Islet of Langerhans (tissue), 1 donor: ENCODE data around the gene AMD1.
A peak's percentile ranks its signal among the peaks of the same experiment; 100 is the strongest.
"Not testable (repeated sequence)": the region's sequence is repeated elsewhere in the genome, so short reads cannot be mapped to it uniquely, and the experiment has no call there.

Source experiments
- FAIRE-seq: peaks from one replicate; lab custom pipeline; 2011; peaks lifted over from hg19 to GRCh38; lab: Jason Lieb, UNC

The AMD1 gene

GRCh38 chr6:110873981-110874879 lies at the start of gene AMD1:
Gene AMD1 (plus strand): TSS chr6:110874785. CDS start chr6:110875106, 321 bp downstream.
- no peak for FAIRE-seq

DNA sequence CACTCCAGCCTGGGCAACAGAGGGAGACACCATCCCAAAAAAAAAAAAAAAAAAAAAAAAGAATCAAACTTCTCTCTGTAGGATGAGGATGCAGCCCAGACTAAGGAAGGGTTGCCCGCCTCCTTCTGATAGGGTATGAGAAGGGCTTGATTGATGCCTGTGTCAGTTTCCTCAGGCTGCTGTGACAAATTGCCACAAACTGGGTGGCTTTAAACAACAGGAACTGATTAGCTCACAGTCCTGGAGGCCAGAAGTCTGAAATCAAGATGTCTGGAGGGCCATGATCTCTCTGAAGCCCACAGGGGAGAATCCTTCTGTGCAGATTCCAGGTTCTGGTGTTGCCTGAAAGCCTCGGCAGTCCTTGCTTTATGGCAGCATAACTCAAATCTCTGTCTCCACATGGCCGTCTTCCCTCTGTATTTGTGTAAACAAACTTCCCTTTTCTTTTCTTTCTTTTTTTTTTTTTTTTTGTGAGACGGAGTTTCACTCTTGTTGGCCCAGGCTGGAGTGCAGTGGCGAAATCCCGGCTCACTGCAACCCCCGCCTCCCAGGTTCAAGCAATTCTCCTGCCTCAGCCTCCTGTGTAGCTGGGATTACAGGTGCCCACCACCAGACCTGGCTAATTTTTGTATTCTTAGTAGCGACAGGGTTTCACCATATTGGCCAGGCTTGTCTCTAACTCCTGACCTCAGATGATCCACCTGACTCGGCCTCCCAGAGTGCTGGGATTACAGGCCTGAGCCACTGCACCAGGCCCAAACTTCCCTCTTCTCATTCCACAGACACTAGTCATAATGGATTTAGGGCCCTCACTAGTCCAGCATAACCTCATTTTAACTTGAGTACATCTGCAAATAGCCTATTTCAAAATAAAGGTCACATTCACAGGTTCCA lies 48.1 kb upstream of the AMD1 start:
- no peak for FAIRE-seq

DNA sequence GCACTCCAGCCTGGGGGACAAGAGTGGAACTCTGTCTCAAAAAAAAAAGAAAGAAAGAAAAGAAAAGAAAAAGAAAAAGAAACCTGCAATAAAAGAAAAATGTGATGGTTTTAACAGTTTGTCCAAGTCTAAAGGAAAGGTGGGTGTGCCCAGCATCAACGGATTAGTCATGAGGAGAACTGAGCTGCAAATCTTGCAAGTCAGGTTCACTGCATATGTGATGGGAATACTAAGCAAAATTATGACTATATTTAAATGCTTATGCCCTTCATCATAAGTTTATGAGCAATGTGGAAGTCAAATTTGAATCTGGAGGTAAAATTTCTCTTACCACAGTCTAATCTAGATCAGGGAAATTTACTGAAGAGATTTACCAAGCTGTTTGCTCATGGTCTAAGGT lies 46.2 kb upstream of the AMD1 start:
- FAIRE-seq, result no peak

DNA sequence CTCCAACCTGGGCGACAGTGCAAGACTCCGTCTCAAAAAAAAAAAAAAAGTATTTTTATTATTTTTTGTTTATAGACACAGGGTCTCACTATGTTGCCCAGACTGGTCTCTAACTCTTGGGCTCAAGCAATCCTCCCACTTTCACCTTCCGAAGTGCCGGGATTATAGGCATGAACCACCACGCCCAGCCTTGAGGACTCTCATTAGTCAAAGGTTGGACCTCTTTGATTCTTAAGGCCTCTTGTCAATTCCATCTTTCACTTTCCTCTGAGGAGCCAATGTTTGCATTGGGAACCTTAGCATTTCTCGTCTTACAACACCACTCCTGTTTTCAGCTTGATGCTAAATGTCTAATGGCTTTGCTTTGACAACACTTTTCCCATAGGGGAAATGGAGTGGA lies 43.2 kb upstream of the AMD1 start:
- FAIRE-seq, result no peak

GRCh38 chr6:110833831-110834230 lies 40.8 kb upstream of the AMD1 start:
- FAIRE-seq, result no peak

GRCh38 chr6:110835751-110836150 lies 38.8 kb upstream of the AMD1 start:
- not testable (repeated sequence) for FAIRE-seq

DNA sequence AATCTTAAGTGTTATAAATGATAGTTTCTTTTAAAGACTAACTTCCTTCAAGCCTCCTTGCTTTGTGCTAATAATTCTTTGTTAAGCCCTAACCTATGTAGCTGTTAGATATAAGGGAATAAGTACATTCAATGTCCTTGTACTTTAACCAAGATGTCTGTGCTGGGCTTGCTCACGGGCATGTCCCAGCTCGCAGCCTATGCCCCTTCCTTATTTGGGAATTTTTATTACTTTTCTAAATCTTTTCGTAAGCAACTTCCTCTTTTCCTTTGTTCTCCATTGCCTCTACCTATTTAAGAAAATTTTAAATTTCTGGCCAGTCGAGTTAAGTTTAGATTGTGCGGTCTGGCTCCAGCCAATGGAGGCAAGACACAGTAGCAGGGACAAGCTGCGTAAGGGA lies 33.3 kb upstream of the AMD1 start:
- FAIRE-seq, result no peak

DNA sequence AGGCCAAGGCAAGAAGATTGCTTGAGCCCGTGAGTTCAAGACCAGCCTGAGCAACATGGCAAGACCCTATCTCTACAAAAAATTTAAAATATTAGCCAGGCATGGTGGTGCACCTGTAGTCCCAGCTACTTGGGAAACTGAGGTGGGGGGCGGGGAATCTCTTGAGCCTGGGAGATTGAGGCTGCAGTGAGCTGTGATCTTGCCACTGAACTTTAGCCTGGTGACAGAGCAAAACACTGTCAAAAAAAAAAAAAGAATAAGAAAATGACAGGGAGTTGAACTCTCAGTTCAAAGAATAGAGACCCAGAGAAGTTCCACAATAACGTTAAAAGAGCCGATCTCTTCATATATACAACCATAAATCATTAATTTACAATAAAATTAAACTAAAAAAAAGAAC lies 24.8 kb upstream of the AMD1 start:
- no peak for FAIRE-seq

GRCh38 chr6:110852773-110853172 lies 21.8 kb upstream of the AMD1 start:
- FAIRE-seq, result no peak

GRCh38 chr6:110853754-110854477 lies 20.7 kb upstream of the AMD1 start:
- no peak for FAIRE-seq

DNA sequence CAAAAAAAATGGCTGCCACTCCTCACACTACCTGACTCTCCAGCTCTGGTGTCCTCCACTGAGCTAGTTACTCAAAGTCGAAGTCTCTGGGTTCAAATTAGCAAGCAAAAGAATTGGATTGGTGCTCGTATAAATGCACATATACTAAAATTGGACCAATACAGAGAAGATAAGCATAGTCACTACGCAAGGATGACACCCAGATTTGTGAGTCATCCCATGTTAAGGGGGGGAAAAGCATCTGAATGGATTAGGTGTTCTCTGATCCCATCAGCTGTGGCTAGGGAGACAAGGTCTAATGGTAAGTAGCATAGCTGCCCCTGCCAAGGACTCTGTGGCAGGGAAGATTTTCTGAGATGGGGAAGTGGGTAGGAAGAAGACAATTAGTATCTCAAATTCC lies 18.3 kb upstream of the AMD1 start:
- no peak for FAIRE-seq

DNA sequence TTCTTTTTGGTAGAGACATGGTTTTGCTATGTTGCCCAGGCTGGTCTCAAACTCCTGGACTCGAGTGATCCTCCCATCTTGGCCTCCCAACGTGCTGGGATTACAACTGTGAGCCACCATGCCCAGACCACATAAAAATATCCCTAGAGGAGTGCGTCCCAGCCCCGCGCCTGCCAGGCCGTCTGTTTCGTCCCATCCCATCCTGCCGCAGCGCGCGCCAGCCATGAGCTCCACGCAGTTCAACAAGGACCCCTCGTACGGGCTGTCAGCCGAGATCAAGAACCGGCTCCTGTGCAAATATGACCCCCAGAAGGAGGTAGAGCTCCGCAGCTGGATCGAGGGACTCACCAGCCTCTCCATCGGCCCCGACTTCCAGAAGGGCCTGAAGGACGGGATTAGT lies 16.6 kb upstream of the AMD1 start:
- FAIRE-seq, result no peak

- FAIRE-seq, result no peak
Observed at GRCh38 chr6:110858562-110859214, 15.9 kb upstream of the AMD1 start.

DNA sequence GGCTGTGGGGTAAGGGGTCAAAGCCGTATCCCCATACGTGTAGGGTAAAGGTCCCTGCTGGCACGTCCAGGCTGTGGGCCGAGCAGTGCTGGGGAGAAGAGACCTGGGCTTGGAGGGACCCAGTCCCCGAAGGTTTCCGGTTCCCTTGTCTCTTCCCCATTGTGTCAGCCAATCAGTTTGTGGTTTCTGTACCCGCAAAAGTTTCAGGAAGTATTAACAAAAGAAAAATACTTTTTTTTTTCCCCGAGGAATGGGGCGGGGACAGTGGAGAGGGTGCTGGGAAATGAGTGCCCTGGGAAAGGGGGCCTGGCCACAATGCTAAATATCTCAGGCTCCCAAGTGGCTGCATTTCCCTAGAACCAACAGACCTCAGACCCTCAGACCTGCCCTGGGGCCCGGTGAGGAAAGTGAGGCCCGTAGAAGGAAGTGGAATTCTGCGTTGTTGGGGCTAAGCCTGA lies 15.2 kb upstream of the AMD1 start:
- FAIRE-seq, result no peak

DNA sequence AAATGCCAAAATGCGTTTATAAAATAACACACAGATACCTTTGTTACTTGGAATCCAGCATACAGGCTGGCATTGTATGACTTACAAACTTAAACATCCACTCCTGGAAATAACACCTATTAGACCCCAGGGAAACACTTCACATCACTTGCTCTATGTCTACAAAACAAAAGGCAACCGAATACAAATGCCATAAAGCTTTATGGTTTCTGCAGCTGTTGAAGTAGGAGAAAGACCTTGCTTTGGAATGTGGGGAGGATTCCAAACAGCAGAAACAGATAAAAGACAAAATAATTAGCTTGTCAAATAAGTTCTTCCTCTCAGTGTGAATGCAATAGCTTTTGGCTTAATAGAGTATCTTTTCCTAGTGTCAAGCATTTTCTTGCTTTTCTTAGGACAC lies 9.8 kb upstream of the AMD1 start:
- no peak for FAIRE-seq

- FAIRE-seq, result no peak
Observed at GRCh38 chr6:110874880-110875547, 429 bp downstream of the AMD1 start.

DNA sequence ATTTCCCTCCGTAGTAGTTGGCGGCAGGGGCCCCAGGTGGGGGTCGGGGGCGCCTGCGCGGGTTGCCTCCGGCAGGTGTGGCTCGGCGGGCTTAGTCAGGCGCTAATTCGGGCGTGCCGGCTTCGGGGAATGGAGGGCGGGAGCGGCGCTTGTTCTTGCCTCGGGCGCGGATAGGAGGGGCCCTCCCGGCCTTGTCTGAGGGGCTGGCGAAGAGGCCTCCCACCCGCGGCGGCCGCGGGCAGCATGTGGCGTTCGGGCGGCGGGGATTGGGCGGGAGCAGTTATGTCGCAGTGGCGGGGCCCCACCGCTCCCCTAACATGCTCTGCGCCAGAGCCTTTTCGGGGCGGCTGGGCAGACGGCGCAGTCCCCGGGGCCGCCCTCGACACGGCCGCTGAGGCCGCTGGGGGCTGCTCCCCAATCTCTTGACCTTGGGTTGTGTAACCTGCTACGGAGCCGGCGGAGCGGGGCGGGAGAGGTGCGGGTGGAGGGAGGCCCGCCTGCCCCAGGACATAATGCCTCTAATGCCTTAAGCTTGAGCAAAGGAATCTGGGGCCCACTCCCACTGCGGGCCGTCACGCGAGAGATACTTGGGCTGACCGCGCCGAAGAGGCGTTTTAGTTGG lies 1.1 kb downstream of the AMD1 start:
- FAIRE-seq, result no peak

DNA sequence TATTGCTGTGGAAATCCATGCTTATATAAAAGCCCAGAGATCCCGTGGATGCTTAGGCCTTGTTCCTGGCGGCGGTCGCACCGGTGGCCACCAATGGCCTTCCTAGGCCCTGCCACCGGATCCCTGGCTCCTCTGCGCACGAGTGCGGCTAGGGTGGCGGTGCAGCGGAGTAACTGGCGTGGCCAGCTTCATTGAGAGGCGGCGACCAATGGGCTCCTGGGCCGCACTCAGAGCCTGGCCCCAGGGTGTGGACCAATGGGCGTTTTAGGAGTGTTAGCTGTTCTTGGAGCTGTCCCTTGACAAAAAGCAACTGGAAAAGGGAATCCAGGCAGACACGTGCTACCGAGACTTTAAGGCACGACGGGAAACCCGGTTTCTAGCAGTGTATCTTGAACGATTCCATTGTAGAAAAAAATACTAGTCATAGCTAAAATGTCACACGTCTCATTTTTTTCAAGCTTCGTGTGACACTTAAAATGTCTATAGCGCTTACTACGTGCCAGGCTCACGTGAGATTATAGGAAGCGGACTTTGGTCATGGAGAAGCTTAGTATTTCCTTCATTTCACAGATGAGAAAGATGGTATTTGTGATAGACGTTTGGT lies 1.7 kb downstream of the AMD1 start:
- peak; percentile 51 for FAIRE-seq

- no peak for FAIRE-seq
Observed at GRCh38 chr6:110876806-110877564, 2.4 kb downstream of the AMD1 start.

GRCh38 chr6:110877569-110877968 lies 3.0 kb downstream of the AMD1 start:
- FAIRE-seq, result no peak
